Measurements from ENCODE around the gene NPFFR2.
"Not testable (repeated sequence)": the region's sequence is repeated elsewhere in the genome, so short reads cannot be mapped to it uniquely, and the experiment has no call there.

Gene NPFFR2

DNA sequence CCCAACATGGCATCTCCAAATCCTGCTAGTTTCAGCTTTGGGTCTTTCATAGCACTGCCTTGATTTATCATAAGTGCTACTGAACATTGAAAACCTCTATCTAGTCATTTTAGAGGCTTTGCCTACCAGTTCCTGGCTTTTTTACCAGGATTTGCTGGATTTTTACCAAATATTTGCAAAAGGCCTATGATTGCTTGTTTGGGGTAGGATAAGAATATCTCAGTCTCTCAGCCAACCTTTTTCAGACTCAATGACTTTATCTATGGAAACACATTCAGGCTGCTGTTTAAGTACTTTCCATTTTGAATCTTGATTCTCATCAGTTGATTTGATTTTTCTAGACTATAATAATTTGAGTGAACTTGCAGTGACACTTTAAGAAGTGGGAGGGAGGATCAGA is 80.1 kb downstream of the NPFFR2 start:
- DNase-seq (ENCODE audit: low spot score): no peak

DNA sequence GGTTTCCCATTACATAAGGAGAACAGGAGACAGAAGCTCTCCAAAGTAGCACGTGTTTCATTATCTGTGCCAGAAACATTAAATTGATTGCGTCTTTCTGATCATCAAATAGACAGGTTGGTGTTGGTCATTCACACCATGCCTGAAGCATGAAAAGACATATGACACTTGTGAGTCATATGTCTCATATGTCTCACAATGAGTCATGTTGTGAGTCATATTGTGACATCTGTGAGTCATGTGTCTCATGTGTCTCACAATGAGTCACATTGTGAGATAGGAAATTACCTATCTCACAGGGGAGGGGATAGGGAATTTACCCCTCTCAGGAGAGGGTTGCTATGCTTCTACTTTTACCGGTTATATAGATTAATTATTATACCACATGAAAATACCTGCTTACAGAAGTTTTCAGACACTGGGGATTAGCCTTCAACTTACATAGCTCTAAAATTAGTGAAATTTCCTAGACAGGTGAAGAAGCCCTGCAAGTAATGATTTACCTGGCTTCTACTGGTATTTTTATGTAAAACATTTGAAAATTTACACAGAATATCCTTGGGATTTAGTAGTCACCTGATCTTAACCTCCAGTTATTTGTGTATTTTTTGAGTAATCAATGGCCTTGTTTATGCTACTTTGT is 80.8 kb downstream of the NPFFR2 start:
- peak; percentile 2 for DNase-seq (ENCODE audit: low spot score)

DNA sequence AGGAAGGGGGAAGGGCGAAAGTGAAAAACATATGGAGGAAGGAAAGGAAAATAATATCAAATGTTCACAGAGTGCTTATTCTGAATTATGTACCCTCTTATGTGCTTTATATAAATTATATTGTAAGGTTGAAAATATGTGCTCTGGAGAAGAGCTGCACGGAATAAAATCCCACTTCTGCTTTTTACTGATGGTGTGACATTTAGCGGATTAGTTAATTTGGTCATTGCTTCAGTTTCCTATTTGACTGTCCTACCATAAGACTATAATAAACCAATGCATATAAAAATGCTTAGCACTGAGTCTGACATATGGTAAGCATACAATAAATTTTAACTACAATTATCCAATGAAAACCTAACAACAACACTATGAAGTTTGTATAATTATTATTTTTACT is 86.2 kb downstream of the NPFFR2 start:
- no peak for DNase-seq (ENCODE audit: low spot score)

DNA sequence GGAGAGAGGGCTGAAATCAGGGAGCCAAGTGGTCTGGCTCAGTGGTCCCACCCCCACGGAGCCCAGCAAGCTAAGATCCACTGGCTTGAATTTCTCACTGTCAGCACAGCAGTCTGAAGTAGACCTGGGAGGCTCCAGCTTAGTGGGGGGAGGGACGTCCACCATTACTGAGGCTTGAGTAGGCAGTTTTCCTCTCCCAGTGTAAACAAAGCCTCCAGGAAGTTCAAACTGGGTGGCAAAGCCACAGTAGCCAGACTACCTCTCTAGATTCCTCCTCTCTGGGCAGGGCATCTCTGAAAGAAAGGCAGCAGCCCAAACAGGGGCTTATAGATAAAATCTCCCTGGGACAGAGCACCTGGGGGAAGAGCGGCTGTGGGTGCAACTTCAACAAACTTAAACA is 88.1 kb downstream of the NPFFR2 start:
- DNase-seq (ENCODE audit: low spot score): no peak

DNA sequence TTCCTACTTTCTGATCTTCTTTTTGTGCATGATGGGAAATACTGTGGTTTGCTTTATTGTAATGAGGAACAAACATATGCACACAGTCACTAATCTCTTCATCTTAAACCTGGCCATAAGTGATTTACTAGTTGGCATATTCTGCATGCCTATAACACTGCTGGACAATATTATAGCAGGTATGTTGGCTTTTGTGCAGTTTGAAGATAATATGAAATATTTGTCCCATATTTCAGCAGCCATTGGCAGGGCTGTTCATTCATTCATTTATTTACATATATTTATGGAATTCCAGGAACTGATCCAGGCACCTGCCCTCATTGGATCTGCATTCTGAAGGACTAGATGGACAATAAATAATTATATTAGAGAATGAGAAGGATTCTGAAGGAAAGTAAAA is 96.9 kb downstream of the NPFFR2 start:
- no peak for DNase-seq (ENCODE audit: low spot score)

DNA sequence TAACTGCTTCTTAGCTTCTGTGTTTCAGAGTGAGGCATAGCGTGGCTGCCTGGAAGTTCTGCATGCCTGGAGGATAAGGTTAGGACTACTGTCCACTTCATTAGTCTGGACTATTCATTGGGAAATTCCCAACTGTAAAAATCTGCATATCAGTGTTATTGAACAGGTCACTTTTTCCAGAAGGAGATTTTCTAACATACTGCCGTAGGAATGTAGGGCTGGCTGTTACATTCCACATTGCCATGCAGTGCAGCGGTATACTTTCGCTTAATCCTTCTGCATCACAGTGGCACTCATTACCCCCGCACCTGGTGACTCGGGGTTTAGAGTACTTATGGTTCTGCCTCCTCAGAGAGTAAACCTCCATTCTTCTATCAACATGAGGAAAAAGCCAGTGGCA is 104.6 kb downstream of the NPFFR2 start:
- no peak for DNase-seq (ENCODE audit: low spot score)

DNA sequence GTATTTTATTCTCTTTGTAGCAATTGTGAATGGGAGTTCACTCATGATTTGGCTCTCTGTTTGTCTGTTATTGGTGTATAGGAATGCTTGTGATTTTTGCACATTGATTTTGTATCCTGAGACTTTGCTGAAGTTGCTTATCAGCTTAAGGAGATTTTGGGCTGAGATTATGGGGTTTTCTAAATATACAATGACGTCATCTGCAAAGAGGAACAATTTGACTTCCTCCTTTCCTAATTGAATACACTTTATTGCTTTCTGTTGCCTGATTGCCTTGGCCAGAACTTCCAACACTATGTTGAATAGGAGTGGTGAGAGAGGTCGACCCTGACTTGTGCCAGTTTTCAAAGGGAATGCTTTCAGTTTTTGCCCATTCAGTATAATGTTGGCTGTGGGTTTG is 108.2 kb downstream of the NPFFR2 start:
- DNase-seq (ENCODE audit: low spot score): not testable (repeated sequence)

DNA sequence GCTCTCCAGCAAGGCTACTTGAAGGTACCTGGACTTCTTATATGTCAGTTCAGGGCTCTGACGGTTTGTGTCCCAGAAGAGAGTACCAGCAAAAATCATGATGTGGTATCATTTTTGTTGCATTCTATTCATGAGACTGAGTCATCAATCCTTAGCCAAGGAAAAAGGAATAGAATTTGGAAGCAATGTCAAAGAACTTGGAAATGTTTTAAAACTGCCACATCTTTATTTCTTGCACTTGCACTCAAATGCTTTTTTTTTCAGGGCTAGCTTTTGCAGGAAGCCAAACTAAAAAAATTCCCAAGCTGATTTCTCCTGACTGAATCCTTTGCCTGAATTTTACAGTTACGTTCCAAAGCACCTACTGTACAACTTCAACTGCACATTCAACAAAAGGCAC is 112.4 kb downstream of the NPFFR2 start:
- DNase-seq (ENCODE audit: low spot score): no peak

DNA sequence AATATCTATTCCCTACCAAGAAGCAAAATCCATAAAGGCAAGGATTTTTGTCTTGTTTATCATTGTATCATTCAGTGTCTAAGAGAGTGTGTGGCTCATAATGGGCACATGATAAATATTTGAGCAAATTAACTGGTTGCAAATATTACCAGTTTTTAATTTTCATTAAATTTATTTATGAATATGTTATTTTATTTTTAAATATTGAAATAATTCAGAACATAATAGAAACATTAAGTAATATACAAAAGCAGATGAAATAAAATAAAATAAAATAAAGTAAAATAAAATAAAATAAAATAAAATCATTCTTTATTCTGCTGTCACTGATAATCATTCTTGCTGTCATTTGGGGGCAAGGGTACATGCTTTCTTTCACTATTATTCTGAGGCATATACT is 120.9 kb downstream of the NPFFR2 start:
- no peak for DNase-seq (ENCODE audit: low spot score)

DNA sequence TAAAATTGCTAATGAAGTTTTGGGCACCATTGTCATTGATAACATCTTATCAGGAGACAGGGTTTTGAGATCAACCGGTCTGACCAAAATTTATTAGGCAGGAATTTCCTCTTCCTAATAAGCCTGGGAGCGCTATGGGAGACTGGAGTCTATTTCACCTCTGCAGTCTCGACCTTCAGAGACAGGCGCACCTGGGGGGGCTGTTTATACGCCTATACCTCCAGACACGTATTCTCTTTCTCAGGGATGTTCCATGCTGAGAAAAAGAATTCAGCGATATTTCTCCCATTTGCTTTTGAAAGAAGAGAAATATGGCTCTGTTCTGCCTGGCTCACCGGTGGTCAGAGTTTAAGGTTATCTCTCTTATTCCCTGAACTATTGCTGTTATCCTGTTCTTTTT is 121.8 kb downstream of the NPFFR2 start:
- DNase-seq (ENCODE audit: low spot score): not testable (repeated sequence)

DNA sequence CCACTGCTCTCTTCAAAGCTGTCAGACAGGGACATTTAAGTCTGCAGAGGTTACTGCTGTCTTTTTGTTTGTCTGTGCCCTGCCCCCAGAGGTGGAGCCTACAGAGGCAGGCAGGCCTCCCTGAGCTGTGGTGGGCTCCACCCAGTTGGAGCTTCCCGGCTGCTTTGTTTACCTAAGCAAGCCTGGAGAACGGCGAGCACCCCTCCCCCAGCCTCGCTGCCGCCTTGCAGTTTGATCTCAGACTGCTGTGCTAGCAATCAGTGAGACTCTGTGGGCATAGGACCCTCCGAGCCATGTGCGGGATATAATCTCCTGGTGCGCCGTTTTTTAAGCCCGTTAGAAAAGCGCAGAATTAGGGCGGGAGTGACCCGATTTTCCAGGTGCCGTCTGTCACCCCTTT is 137.5 kb downstream of the NPFFR2 start:
- DNase-seq (ENCODE audit: low spot score): not testable (repeated sequence)

DNA sequence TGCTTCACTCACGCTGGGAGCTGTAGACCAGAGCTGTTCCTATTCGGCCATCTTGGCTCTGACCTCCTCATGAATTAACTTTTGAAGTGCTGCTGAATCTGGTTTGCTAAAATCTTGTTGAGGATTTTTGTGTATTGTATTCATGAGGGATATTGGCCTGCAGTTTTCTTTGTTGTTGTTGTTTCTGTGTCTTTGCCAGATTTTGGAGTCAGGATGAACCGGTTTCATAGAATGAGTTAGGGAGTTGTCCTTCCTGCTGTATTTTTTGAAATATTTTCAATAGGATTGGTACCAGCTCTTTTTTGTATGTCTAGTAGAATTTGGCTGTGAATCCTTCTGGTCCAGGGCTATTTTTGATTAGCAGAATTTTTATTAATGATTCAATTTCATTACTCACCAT is 138.1 kb downstream of the NPFFR2 start:
- no peak for DNase-seq (ENCODE audit: low spot score)

DNA sequence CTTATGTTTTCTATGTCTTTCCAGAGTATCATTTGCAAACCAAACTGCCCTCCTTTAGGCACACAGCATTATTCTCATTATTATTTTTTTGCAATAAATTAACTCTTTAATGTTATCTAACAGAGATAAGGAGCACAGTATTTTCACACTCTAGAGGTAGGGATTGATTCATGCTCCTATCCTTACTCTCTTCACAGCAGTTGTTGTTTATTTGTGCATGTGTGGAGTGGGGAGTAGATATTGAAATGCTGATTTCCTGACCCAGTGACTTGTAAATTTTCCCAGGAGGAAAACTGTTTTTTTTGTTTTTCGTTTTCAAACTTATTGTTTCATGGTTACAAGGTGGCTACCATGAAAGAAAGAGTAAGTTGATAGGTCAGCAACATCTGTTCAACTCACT is 140.0 kb downstream of the NPFFR2 start:
- DNase-seq (ENCODE audit: low spot score): no peak

DNA sequence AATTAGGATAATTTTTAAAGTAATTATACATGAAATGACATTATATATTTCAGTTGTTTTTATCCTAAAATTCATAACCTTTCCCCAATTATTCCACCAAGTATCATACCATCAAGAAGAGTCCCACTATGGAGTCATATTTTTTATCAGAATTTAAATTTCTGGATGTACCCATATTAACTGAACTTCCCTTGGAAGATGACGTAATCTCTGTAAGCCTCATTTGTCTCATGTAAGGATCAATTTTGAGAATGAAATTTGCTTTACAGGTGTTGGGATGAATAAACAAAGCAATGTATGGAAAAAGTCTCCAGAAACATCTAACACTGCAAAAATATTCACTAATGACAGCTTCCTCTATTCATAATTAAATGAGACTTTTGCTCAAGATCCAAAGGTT is 147.5 kb downstream of the NPFFR2 start:
- no peak for DNase-seq (ENCODE audit: low spot score)

DNA sequence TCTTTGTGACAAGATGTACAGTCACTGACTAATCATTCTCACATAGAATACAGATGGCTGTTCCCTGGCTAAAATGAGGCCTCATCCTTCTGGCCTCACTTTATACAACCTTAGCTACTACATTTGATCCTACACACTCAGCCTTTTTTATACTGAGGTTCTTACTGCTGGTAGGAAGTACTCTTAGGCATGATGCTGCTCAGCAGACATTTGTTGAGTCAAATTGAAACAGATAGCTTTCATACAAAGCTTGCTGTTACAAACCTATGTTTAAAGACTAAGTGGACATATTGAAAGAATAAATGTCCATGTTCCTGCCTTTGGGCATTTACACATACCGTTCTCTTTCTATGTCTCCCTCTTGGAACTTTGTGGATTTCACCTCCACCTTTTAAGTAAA is 154.9 kb downstream of the NPFFR2 start:
- DNase-seq (ENCODE audit: low spot score): no peak

DNA sequence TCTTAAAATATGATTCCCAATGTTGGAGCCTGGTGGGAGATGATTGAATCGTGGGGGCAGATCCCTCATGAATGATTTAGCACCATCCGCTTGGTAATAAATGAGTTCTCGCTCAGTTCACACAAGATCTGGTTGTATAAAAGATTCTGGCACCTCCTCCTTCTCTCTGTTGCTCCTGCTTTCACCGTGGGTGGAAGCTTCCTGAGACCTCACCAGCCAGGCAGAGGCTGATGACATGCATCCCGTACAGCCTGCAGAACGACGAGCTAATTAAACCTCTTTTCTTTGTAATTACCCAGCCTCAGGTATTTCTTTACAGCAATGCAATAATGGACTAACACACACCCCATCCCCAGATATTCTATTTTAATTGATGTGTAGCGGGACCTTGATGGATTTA is 162.2 kb downstream of the NPFFR2 start:
- DNase-seq (ENCODE audit: low spot score): no peak

DNA sequence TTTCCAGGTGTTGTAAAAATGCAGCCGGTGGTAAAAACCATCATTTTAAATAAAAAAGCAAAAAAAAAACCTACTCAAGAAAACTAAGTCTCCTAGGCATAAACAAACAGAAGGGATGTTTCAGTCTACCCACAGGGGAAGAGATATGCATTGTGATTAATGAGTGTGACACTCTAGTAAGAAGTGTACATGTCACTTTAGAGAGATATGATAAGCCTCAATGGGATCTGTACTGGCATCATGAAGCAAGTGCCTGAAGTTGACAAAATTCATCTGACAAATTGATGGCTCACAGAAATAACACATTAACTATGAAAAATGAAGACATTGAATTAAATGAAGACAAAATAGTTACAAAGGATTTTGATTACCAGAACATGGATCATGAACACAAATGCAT is 162.7 kb downstream of the NPFFR2 start:
- no peak for DNase-seq (ENCODE audit: low spot score)

Measured in hepatic stellate cell (primary cell).